Right renal pelvis (tissue), 4 donors: ENCODE data around the gene DEGS2. TPM values are rescaled to one million over a fixed set of nuclear protein-coding genes. Genes with fewer than 3 reads are reported as not detected.

Experiments
- DNase-seq, 4 donors: peaks; one replicate each; pipeline ENCODE4 v3.0.0-alpha.2; 2013; ENCODE audit warnings: low read depth in 4 of 4, low spot score in 3 of 4, missing footprints in 1 of 4
- polyA plus RNA-seq, 4 donors: library from polyadenylated mRNA; unstranded; fragments of 120-200 nt; gene quantifications; one replicate each; pipeline ENCODE4 v1.2.1, GENCODE V29; 2013; ENCODE audit not compliant: insufficient read length in 4 of 4

DEGS2 gene
- polyA plus RNA-seq, 4 donors, result 9.6 to 14.1 (median 10.8) TPM

DNA sequence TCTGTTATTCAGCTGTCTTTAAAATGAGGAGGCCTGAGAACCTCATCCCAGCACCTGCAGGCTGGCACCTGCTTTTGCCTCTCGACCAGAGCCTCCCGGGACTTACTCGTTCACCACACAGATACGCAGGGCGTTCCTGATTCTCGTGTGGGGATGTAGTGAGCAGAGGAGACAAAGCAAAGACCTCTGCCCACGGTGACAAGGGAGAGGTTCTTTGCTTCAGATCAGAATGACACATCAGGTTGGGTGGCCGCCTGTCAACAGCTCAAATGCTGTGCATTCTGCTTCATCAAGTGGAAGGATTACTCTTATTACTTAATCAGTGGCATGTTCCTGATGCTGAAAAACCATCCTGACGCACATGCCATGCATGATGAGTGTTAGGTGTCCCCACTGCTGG, 24.4 kb downstream of the DEGS2 start:
- no peak for DNase-seq

- no peak for DNase-seq
Measured at GRCh38 chr14:100134586-100134985, 24.9 kb downstream of the DEGS2 start.

DNA sequence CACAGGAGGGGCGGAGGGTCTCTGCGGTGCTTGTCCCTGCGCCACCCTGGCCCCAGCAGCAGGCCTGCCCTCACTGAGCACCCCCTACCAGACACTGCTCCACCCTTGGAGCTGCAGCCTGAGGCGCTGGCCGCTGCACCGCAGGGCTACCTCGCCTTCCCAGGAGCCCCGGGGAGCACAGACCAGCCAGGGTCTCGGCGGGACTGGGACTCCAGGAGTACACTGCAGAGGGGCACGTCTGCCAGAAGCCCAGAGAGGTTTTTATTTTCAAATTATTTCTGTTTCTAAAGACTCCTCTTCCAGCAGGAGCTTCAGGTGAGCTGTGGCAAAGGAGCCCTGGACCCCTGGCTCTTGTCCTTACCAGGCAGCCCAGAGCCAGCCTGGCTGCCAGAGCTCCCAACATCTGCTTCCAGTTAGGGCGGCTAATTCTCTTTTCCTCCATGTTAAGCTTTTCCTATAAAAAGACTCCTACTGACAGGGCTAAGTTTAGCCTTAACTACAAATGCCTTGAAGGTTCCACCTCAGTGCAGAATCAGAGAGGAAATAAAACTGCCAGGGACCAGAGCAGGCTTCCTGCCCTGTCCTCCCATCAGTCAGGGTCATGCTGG, 26.4 kb downstream of the DEGS2 start:
- DNase-seq, result no peak

DNA sequence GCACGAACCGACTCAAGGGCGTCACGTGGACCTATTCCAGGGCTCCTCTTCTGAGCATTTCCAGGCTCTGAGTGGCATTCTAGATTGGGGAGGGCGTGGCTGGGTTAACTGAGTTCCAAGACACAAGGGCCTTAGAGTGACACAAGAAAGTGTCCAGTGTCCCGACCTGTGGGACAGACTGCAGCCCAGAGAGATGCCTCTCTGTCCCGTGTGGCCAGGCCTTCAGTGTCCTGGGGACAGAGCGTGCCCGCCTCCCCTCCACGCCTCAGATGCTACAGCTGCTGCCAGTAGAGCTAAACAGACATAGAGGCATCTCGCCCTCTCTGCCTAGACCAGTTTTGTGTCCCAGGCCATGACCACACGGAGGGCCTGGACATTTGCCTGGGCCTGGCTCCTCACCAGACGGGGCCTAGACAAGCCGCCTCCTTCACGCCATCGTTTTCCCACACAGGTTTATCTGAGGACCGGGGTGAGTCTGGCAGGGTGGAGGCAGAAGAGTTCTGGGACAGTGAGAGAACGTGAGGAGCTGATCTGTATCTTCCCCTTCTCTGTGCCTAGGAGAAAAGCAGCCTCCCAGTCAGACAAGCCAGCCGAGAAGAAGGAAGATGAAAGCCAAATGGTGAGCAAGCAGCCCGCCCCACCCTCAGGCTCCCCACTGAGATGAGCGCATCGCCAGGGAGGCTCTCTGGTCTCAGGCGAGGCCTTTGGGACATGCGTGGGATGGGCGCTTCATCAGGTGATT, 27.1 kb downstream of the DEGS2 start:
- DNase-seq, result no peak

DNA sequence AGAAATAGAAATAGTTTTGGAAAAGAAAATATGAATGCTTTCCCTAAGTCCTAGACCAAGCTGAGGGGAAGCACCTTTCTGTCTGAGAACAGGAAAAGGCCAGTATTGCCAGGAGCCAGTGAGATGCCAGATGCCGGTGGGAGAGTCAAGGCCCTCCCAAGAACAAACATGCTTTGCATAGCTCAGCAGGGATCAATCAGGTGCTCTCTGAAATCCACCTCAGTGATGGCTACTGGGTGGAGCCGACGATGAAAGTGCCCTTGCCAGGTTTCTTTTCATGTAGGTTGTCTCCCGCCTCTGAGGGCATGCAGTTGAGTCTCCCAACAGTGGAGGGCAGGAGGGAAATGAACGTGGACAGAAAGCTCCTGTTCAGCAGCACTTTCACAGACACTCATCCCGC, 28.3 kb downstream of the DEGS2 start:
- no peak for DNase-seq

- no peak for DNase-seq
Measured at GRCh38 chr14:100130521-100130920, 28.9 kb downstream of the DEGS2 start.

- no peak for DNase-seq
Measured at GRCh38 chr14:100129161-100129589, 30.3 kb downstream of the DEGS2 start.

DNA sequence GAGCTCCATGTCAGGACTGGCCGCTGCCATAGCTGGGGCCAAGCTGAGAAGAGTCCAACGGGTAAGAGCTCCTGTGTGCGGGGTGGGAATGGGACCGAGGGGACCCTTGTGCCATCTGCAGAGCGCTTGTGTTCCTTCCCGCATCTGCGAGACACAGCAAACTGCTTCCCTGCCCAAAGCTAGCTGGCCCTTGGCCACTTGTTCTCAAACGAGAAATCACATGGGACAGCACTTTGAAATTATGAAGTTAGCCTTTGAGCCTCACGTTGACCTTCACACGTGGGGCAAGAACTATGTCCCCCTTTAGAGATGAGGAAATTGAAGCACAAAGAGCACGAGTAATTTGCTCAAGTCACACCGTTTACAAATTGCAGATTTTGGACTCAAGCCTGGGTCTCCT, 30.8 kb downstream of the DEGS2 start:
- DNase-seq, result no peak

- DNase-seq, result no peak
Measured at GRCh38 chr14:100127853-100128455, 31.5 kb downstream of the DEGS2 start.

GRCh38 chr14:100126401-100126800, 33.0 kb downstream of the DEGS2 start:
- DNase-seq, result no peak

DNA sequence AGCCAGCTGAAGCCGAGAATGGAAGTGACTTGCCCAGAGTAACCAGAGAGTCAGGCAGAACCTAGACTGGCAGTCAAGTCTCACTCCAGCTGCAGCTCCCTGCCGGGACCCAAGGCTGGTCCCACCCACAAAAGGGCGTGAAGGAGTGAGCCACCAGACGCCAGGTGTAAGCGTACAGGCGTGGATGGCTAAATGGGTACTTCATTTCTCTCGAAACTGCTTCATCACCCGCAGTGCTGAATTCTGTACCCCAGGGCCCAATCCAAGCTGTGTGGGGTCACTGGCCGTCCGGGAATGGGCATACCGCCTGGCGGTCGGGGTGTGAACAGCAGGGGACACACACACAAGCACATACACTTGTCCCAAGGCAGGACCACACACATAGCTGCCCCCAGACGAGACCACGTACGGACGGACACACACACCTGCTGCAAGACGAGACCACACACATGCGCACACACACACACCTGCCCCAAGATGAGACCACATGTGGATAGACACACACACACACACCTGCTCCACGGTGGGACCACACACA, 34.8 kb downstream of the DEGS2 start:
- no peak for DNase-seq

DNA sequence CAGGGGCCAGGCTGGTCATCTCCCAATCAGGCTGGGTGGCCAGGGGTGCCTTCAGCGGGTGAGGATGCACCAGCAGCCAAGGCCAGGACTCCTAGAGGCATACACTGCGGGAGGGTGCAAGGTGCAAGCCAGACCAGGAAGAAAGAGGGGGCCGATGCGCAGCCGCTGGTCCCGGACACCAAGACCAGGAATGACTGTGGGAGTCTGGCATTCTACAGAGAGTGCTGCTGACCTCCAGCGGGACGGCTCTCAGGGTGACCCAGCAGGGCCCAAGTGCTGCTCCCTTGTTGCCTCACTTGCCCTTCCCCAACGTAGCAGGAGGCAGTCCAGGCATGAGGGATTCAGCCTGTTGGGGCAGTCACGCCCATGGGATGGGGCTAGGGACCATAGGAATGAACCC, 35.8 kb downstream of the DEGS2 start:
- no peak for DNase-seq

DNA sequence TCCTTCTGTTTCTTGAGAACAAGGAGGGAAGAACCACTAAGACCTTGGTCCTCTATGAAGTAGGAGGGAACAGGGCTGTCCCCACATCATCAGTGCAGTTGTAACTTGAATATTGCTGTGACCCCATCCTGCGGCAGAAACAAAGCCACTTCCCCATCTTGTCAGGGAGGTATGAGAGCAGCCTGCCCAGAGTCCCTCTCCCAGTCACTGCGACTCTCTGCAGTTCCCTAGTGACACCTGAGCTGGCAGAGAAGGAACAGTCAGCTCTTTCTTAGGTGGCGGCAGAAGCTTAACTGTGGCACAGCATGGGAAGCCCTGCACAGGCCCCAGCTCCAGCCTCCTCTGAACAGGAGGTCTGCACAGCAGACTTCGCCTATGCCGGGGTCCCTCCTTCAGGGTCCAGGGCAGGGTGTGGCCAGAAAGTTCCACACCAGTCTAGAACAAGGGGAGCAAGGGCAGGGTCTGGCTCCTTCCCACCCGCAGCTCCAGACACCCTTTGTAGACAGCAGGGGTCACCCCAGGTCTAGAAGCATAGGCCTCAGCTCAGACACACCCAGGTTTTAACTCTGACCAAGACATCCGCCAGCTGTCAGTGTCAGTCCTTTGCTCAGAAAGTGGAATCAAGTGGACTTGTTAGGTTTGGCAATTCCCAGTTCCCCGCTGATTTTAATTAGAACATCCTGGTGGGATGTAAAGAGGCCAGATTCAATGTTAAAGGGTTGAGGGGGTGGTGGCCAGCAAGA, 36.8 kb downstream of the DEGS2 start:
- DNase-seq, result no peak

GRCh38 chr14:100121643-100122480, 37.6 kb downstream of the DEGS2 start:
- no peak for DNase-seq

GRCh38 chr14:100120522-100121269, 38.7 kb downstream of the DEGS2 start:
- no peak for DNase-seq

DNA sequence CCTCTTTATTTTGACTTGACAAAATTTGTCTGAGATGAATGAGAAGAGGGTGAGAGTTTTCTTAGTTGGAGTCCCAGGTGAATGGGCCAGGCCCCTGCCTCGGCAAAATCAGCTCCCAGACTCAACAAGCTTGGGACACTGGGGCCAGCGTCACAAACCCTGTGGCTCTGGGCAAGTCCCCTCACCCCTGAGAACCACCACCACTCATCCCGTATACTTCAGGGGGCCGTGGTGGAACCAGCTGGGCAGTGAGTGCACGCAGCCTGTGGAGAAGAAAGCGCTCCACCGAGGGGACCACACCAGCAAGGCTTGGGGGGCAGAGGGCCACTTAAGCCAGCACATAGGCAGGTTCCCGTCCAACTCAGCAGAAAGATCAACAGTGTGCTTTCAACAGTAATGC, 40.2 kb downstream of the DEGS2 start:
- DNase-seq, result no peak

- no peak for DNase-seq
Measured at GRCh38 chr14:100118396-100119011, 40.9 kb downstream of the DEGS2 start.

DNA sequence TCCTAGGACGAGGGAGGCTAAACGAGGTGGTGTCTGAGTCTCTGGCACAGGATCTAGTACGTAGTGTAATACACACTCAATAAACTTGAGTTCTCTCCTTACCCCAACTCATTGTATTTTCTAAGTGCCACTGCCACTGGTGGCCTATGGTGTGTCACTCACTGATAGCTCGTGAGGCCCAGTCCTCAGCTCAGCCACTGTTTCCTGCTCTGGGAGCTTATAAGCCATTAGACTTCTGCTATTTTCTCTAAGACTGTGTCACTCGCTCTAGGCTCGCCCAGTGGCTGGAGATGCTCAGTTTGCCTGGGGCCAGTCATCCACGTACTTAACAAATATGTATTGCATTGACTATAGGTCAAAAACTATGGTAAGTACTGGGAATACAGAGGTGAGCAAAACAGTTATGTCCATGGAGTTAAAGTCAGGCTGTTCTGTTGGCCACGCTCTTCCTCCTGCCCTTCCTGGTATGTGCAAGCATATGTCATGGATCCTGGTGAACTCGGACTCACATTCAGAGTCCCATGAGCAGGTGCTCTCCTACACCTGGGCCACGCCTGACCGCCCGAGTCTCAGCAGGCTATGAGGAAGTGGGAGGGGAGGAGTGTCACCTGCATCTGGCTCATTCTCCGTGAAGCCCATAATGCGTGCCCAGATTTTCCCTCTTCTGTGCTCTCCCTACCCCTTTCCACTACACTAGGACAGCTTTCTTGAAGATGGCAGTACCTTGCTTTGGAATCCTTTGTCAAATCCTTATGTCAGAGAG, 41.6 kb downstream of the DEGS2 start:
- DNase-seq, result no peak
